Choroid plexus epithelial cell (primary cell): ENCODE results near the gene HNRNPM.

ENCODE experiments used
- DNase-seq: peaks from one replicate; pipeline ENCODE4 v3.0.0-alpha.2; 2010; ENCODE audit warnings: low read depth
- H3K4me3 ChIP-seq: 2 replicates; pipeline ENCODE4 v1.5.1; 2011; ENCODE audit warnings: low read depth, mild to moderate bottlenecking, control low read depth, low read length, moderate library complexity
- TF ChIP-seq, protein P1 (sequence below): conservative IDR thresholded peaks from 2 replicates; pipeline ENCODE4 v1.5.1; 2011; ENCODE audit warnings: low read depth, mild to moderate bottlenecking, control low read depth, inconsistent platforms, low read length, moderate library complexity

The HNRNPM gene

DNA sequence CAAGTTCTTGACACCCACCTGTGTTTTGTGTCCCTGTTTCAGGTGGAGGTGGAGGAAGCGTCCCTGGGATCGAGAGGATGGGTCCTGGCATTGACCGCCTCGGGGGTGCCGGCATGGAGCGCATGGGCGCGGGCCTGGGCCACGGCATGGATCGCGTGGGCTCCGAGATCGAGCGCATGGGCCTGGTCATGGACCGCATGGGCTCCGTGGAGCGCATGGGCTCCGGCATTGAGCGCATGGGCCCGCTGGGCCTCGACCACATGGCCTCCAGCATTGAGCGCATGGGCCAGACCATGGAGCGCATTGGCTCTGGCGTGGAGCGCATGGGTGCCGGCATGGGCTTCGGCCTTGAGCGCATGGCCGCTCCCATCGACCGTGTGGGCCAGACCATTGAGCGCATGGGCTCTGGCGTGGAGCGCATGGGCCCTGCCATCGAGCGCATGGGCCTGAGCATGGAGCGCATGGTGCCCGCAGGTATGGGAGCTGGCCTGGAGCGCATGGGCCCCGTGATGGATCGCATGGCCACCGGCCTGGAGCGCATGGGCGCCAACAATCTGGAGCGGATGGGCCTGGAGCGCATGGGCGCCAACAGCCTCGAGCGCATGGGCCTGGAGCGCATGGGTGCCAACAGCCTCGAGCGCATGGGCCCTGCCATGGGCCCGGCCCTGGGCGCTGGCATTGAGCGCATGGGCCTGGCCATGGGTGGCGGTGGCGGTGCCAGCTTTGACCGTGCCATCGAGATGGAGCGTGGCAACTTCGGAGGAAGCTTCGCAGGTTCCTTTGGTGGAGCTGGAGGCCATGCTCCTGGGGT lies 41.0 kb downstream of the HNRNPM start:
- TF ChIP-seq, protein P1, sequence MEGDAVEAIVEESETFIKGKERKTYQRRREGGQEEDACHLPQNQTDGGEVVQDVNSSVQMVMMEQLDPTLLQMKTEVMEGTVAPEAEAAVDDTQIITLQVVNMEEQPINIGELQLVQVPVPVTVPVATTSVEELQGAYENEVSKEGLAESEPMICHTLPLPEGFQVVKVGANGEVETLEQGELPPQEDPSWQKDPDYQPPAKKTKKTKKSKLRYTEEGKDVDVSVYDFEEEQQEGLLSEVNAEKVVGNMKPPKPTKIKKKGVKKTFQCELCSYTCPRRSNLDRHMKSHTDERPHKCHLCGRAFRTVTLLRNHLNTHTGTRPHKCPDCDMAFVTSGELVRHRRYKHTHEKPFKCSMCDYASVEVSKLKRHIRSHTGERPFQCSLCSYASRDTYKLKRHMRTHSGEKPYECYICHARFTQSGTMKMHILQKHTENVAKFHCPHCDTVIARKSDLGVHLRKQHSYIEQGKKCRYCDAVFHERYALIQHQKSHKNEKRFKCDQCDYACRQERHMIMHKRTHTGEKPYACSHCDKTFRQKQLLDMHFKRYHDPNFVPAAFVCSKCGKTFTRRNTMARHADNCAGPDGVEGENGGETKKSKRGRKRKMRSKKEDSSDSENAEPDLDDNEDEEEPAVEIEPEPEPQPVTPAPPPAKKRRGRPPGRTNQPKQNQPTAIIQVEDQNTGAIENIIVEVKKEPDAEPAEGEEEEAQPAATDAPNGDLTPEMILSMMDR, result no peak
- H3K4me3 ChIP-seq, result no peak overlapping the region
- DNase-seq, result no peak

- TF ChIP-seq, protein P1, result no peak
- no peak overlapping the region for H3K4me3 ChIP-seq
- DNase-seq, result no peak
Measured at GRCh38 chr19:8486661-8487136, 41.9 kb downstream of the HNRNPM start.

DNA sequence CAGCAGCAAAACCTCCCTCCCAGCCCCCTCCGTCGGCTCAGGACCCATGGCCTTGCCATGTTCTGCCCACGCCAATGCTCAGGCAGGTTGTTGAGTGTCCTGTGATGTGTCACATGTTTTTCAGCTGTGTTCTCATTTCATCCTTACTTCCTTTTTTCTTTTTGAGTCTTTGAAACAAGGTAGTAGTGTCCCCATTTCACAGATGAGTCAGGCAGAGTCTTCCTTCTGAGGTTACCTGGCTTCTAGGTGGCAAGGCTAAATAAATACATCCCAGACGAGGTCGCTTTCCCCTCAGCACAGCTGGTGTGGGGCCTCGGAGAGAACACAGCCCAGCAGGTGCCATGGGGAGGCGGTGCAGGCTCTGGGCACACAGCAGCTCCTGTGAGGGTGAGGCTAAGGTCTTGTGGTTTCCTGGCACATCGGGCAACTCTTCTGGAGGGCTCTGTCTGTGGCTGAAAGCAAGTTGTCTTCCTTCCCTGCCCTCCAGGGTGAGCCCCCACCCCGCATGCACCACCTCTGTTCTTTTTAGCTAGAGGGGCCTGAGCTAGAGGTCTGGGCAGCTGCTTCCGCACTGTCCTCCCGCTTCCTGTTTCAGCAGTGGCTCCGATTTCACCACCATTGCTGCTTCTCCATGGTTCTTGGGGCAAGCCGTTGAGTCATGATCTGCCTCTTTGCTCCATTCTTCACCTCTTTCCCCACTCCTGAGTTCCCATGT lies 42.5 kb downstream of the HNRNPM start:
- no peak for DNase-seq
- H3K4me3 ChIP-seq, result no peak overlapping the region
- TF ChIP-seq, protein P1, result no peak

- no peak overlapping the region for H3K4me3 ChIP-seq
- TF ChIP-seq, protein P1, result no peak
- DNase-seq, result no peak
Measured at GRCh38 chr19:8488365-8488764, 43.6 kb downstream of the HNRNPM start.

- no peak overlapping the region for H3K4me3 ChIP-seq
- no peak for DNase-seq
- TF ChIP-seq, protein P1, result no peak
Measured at GRCh38 chr19:8489561-8490394, 45.0 kb downstream of the HNRNPM start.

- TF ChIP-seq, protein P1, result no peak
- H3K4me3 ChIP-seq, result no peak overlapping the region
- no peak for DNase-seq
Measured at GRCh38 chr19:8490395-8490760, 45.6 kb downstream of the HNRNPM start.
